Dermis lymphatic vessel endothelial cell (primary cell): ENCODE data around the gene KCNJ13. TPM values are rescaled to one million over a fixed set of nuclear protein-coding genes. Genes with fewer than 3 reads are reported as not detected.

Experiments
- total RNA-seq: library from RNA; depleted of rRNA; stranded (reverse); fragments of >200 nt; gene quantifications from 2 replicates; pipeline ENCODE4 v1.2.1, GENCODE V29; 2014

KCNJ13 gene
- not detected in 2 replicates for total RNA-seq

DNA sequence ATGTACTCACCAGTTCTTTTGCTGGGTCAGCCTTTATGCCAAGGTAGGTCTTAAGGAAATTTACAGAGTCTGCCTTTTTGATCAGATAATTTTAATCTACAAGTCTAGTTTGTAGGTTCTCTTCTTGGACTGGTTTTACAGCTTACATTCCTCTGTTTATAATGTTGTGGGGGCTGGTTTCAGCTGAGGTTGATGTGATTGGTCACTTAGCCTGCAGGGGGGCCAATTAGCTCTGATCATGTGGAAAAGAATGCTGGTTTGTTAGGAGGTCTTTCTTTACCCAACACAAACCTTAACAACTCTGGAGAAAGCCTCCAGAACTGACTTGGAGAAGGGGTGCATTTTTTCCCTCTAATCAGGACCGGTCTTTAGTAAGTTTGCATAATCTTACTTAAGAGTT, at the start of gene KCNJ13:
Gene KCNJ13 (minus strand): TSS at position 131 of the 400 bp plus-strand sequence. CDS start 5,203 bp downstream, outside the sequence.

Other genes starting within 250 kb of the KCNJ13 start
- gene CHRNG, start 236.9 kb downstream of the KCNJ13 start, total RNA-seq: not detected in 2 replicates
- 0.98 and 2.1 TPM in 2 replicates for gene TIGD1, start 226.0 kb downstream of the KCNJ13 start, total RNA-seq
- gene EIF4E2, start 225.9 kb downstream of the KCNJ13 start, total RNA-seq: 101 and 111 TPM in 2 replicates
- 0.11 TPM in 1 of 2 replicates, not detected in the other for gene EFHD1, start 143.0 kb downstream of the KCNJ13 start, total RNA-seq
- 50.7 and 53.4 TPM in 2 replicates for gene GIGYF2, start 79.2 kb downstream of the KCNJ13 start, total RNA-seq
- 0.33 and 0.34 TPM in 2 replicates for gene SNORC, start 93.7 kb upstream of the KCNJ13 start, total RNA-seq
- under 0.01 and 0.22 TPM in 2 replicates for gene NGEF, start 236.7 kb upstream of the KCNJ13 start, total RNA-seq